ENCODE results near the gene ATP9A. TPM values are rescaled to one million over a fixed set of nuclear protein-coding genes. Genes with fewer than 3 reads are reported as not detected.

Gene ATP9A
- total and polyA plus RNA-seq, 2 of the 8 experiments (the other 6 are each of a cell fraction or from before 2014, with no cell fraction given) = 5.0 to 6.4 TPM

GRCh38 chr20:51668515-51668914, 99.7 kb downstream of the ATP9A start (continued):
- no peak for TF ChIP-seq ZNF274 (IDR thresholded peaks at IDR 0.05; ENCODE audit: borderline replicate concordance, extremely low read depth, low read length)
- no peak for TF ChIP-seq NRF1 (IDR thresholded peaks at IDR 0.05; ENCODE audit: low read depth, low read length)

Data from H1 (cell line).